Stimulated activated CD4-positive, alpha-beta T cell treated with anti-CD3 and anti-CD28 coated beads, Interleukin-1b, Interleukin-23, amount 100 ng/mL, for 4 hours (primary cell): ENCODE data around the gene UCHL5.

Source experiments
- DNase-seq, 2 donors: peaks; one replicate each; pipeline ENCODE4 v3.0.0-alpha.2; 2020; ENCODE audit warnings: low read depth in 2 of 2

UCHL5 gene, protein sequence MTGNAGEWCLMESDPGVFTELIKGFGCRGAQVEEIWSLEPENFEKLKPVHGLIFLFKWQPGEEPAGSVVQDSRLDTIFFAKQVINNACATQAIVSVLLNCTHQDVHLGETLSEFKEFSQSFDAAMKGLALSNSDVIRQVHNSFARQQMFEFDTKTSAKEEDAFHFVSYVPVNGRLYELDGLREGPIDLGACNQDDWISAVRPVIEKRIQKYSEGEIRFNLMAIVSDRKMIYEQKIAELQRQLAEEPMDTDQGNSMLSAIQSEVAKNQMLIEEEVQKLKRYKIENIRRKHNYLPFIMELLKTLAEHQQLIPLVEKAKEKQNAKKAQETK

DNA sequence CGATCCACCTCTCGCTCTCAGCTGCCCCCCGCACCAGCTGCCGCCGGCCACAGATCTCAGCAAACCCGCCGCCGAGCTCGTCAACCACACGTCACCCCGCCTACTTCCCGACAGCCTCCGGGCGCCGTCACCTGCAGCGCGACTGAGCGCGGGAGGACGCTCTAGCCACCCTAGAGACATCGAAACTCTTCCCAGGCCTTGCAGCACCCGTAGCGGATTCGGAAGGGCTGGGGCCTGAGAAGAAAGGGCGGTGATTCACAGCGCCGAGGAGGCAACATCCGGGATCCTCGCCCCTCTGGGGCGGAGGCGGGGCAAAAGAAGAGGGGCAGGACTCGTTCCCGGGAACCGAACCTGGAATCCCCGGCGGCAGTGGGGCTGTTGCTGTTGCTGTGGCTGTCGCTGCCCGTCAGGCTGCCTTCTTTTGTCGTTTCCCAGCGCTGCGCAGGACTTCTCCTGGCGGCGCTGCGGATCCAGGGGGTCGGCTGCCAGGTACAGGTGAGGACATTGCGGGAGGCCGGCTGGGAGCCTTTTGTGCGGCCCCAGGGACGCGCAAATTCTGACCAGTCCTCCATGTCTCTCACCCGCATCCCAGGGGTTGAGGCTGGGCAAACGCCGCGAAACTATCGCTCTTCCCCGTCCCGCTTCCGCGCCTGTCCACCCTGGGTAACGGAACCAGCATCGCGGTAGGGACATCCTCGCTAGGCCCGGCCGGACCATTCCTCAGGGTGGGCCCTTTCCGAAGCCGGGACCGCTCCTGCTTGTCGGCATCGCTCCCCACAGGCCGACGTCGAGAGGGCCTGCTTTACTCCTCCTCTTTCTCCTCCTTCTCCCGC, at the start of gene UCHL5, which contains the start of gene RO60:
Gene UCHL5 (minus strand): TSS at position 79 of the 833 bp plus-strand sequence. CDS start 100 bp downstream, outside the sequence.
Gene RO60 (plus strand): TSS at position 331 of the 833 bp plus-strand sequence. CDS start 9,443 bp downstream, outside the sequence.
- DNase-seq, result peak; percentile 87 to 88

DNA sequence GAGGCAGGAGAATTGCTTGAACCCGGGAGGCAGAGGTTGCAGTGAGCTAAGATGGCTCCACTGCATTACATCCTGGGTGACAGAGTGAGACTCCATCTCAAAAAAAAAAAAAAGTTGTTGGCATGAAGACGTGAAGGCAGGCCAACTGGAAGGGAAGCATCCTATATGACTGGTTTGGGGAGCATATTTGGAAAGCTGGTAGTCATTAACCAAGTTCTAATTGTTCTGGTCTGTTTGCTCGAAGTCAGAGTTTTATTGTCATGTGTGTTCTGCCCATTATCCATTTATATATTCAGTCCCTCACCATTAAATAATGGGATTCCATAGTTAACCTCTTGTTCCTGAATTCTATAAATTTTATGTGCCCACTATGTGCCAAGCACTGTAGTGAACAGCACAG, 49.3 kb upstream of the UCHL5 start:
- DNase-seq, result no peak

DNA sequence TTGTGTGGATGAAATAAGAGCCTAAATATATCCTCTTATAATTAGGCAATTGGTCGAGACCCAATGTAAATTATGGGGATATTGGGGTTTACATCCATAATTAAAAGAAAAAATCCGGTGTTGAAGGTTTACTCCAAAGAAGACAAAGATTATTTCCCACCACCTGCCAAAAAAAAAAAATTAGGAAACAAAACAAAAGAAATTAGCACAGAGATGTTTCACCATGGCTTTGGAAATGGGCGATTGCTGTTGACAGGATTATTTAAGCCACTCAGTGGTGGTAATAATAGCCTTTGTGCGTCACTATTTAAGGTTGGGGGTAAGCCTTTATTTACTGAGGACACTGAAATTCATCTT, 46.6 kb upstream of the UCHL5 start:
- DNase-seq, result no peak

DNA sequence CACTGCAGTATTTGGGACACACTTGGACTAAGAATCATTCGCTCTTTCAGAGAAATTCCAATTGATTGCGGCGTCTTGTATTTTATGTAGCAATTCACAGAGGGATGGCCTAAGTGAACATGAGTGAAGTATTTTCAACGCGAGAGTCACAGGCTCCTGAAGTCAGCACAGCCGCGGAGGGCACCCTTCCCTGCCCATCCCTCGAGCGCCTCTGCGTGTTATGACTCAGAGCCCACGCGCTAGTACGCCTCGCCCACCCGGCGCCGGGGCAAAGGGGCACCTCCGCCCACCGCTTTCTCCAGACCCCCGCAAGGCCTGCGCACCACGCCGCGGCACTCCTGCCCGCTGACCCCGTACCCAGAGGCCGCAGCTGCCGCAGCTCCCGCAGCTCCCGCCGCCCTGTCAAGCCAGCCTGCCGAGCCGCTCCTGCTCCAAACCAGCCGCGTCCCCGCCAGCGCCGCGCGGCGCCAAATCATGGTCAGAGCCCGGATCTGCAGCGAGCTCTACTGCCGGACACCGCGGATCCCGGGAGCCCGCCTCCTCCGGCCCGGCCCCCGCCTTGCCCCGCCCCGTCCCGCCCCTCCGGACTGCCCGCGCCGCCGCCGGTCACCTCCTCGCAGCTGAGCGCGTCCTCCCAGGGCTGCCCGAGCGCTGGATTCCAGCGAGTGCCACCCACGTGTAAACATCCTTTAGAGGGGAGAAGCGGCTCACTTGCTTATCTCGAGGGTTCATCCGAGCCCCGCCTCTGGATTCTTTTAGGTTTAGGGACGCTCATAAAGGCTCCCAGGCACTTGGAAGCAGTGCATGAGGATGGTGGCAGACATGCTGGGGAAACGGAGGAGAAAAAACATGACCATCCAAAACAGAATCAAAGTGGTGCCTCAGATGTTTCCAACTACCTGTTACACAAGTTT, 46.0 kb upstream of the UCHL5 start, which contains the start of gene GLRX2:
Gene GLRX2 (minus strand): TSS at position 508 of the 914 bp plus-strand sequence. CDS start 32 bp downstream, at position 476.
- DNase-seq, result peak; percentile 51 to 55

DNA sequence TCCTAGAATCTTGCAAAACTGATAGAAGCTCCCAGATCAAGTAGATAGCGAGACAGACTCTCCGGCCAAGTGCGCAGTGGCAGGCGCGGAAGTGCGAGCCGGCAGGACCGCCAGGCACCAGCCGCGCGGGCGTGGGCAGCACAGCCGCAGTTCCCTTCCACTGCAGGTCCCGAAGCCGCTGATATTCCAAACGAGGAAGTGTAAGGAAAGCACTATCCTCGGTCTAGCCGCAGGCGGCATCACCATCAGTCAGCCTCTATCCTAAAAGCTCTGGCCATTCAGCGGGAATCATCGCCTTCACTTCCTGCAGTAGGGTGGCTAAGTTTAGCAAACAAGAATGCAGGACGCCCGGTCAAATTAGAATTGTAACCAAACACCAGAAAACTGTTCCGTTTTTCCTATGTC, 45.3 kb upstream of the UCHL5 start:
- DNase-seq, result peak in 1 of 2 donors; percentile 14

DNA sequence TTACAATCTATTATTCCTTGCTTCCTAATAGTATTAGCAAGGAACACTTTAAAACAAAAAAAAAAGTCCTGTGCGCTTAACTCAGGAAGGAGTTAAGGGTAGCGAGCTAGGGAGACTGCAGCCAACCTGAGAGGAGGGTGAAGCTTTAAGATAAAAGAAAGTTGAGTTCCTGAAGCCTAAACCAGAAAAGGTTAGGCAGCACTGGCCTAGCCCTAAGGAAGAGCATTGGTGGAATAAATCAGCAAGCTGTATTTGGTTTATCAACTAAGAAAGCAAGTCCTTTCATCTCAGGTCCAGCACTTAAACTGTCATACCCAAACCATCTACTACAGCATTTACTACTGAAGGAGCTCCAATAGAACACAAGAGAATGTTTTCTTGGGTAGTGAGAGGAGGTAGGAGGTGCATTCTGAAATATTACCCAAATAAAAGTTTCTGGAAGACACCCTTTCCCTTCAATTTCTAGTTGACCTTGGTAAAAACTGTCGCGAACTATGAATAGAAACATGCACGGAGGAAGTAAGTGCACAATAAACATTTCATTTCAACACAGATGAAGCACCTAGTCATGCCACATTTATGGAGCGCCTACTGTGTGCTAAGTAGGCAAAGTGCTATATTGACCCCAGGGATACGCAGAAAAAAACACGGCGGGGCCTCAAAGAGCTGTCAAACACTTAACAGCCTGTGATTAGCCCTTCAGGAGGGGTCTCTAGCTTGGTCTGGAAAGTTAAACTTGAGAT, 44.8 kb upstream of the UCHL5 start:
- no peak for DNase-seq

DNA sequence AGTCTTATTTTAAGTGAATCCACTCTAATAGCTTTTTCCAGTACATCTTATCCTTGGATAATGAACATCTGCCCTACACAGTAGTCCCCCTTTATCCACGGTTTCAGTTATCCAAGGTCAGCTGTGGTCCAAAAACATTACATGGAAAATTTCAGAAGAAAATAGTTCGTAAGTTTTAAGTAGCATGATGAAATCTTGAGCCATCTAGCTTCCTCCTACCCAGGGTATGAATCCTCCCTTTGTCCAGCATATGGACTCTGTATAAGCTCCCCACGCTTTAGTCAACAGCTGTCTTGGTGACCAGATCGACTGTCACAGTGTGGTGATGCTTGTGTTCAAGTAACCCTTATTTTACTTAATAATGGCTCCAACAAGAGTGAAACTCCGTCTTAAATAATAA, 43.5 kb upstream of the UCHL5 start:
- no peak for DNase-seq

DNA sequence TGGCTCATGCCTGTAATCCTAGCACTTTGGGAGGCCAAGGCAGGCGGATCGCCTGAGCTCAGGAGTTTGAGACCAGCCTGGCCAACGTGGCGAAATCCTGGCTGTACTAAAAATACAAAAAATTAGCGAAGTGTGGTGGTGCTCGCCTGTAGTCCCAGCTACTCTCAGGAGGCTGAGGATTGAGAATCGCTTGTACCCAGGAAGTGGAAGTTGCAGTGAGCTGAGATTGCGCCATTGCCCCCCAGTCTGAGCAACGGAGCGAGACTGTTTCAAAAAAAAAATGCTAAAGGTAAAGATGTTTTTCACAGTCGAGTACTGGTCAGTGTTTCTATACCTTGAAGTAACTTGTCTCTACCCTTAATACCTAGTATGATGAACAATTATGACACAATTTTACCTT, 35.0 kb upstream of the UCHL5 start:
- DNase-seq, result no peak

DNA sequence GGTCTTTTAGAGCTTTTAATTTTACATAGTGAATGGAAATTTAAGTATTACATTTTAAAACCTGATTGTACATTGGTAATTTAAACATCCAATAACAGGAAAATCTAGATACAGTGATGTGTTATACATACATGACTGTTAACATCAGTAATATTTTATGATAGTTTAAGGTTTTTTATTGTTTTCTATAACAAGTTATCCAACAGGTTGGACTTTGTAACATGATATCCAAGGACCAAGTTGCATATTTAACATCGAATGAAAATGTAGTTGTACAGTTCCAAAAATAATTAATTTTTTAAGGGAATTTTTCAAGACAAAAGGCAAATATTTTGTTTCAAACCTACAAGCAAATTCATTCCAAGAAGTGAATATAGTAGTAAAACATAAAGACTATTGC, 31.7 kb upstream of the UCHL5 start:
- no peak for DNase-seq

DNA sequence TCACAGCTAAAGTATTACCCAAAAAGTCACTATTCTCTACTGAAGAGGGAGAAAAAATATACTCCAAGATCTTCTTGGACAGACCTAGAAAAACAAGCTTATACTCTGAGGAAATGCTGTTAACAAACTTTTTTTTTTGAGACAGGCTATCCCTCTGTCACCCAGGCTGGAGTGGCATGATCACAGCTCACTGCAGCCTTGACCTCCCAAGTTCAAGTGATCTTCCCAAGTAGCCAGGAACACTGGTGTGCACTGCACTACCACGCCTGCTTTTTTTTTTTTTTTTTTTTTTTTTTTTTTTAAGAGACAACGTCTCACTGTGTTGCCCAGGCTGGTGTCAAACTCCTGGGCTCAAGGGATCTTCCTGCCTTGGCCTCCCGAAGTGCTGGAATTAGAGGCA, 28.7 kb upstream of the UCHL5 start:
- no peak for DNase-seq

DNA sequence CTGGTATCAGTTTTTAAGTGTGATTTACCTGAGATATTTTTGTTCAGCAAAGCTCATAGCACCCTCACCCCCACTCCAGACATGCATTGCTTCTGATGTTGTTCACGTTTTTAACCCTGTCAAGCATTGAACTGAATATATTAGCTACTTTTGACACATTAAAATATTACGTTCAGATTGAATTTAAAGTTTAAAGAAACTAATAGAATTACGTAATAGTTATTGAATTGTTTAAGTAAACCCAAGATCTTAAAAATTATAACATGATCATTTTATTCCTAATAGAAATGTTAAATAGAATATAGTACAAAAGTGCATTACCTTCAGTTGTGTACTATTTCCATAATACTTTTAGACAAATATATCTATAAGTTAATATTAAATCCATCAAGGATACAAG, 27.2 kb upstream of the UCHL5 start:
- DNase-seq, result no peak

DNA sequence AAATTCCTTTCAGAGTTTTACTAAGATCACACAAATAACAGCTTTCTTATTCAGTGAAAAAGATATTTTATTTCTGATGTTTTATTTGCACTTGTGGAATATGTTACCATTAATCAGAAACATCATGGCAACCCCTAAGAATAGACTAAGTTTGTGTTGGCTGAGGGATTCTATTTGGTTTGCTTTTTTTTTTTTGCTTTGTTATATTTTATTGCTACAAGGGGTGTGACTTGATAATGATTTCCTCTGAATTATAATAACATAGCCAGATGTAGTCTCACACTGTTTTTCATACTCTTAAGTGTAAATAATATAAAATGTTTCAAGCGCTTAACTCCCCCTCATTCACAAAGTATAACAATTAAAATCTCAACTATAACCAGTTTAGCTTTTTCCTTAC, 26.1 kb upstream of the UCHL5 start:
- no peak for DNase-seq

DNA sequence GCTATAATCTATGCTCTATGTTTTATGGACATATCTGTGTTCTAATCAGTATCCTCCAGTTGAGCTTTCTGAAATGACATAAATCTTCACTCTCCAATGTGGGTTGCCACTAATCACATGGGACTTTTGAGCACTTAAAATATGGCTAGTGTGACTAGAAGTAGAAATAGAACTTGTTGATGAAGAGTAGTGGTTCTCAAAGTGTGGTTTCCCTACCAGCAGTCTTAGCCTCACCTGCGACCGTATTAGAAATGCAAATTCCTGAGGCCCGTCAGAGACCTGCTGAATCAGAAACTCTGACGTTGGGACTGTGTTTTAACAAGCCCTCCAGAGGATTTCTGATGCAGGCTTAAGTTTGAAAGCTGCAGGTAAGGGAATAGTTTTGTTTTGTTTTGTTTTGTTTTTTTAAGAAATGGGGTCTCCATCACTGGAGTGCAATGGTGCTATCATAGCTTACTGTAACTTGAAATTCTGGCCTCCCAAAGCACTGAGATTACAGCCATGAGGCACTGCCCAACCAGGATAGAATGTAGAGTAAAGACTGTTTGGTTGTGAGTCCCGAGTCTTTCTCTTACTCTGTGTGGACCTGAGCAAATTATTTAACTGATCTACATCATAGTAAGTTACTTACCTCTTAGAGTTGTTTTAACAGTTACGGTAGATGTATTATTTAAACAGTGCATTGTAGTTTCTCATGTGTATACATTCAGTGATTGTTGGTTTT, 24.4 kb upstream of the UCHL5 start:
- DNase-seq, result no peak

DNA sequence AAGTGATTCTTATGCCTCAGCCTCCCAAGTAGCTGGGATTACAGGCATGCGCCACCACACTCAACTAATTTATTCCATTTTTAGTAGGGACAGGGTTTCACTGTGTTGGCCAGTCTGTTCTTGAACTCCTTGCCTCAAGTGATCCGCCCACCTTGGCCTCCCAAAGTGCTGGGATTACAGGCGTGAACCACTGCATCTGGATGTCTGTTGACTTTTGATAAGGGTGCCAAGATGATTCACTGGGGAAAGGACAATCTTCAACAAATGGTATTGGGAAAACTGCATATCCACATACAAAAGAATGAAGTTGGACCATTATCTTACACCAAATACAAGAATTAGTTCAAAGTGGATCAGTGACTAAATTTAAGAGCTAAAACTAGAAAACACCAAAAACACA, 20.0 kb upstream of the UCHL5 start:
- no peak for DNase-seq

DNA sequence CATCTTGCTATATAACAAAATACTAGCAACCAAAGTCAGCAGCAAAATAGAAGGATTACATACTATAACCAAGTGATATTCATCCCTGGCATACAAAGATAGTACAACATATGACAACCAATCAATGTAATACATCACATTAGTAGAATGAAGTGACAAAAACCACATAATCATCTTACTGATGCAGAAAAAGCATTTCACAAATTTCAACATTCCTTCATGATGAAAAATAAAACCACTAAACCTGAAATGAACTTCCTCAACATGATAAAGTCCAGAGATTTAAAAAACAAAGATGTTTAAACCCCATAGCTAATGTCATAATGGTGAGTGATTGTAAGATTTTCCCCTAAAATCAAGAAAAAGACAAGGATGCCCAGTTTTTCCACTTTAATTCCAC, 18.8 kb upstream of the UCHL5 start:
- no peak for DNase-seq

DNA sequence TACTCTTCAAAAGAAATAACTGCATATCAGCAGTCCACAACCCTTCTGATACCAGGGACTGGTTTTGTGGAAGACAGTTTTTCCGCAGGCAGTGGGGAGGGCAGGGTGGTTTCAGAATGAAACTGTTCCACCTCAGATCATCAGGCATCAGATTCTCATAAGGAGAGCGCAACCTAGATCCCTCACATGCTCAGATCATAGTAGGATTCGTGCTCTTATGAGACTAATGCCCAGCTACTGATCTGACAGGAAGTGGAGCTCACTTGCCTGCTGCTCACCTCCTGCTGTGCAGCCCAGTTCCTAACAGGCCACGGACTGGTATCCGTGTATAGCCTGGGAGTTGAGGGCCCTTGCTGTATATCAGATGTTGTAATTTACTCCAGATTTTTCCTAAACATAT, 11.8 kb upstream of the UCHL5 start:
- DNase-seq, result no peak

DNA sequence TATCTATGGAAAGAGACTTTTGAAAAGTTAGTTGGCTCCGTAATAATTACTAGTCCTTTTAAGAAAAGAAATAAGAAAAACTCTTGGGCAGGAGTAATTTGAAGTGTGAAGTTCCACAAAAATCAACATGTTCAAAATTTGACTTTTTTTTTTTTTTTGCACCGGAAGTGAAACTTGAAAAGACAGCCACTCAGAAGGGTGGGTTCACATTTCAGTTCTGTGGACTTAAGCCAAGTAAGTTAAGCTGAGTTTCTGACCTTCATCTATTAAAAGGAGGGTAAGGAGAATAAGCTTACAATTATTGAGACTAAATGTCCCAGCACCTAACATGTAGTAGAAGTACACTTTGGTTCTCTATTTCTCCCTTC, 11.2 kb upstream of the UCHL5 start:
- no peak for DNase-seq

DNA sequence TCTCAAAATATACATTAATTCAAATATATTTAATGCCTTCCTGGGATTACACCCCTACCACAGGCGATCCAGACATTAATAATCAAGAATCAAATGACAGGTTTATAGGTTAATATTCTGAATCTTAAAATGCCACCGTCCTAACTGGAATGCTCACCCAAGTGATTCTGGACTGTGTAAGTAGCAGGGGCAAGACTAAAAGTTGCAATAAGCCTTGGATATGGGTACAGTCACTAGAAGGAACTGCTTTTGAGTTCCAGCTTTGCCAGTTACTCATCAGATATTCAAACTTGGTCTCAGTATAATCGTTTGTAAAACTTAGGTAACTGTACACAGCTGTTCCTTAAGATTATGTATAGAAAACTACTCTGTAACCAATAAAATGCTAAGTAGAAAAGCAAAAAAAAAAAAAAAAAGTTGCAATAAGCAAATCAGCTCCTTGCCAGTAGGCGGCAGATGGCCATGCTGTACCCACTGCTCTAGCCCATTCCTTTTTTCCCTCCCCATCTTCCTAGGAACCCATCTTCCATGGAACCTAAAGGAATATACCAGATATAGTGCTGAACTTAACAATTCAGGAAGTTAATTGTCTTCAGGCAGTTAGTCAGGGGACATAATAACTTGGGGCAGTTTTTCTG, 10.7 kb upstream of the UCHL5 start:
- no peak for DNase-seq

DNA sequence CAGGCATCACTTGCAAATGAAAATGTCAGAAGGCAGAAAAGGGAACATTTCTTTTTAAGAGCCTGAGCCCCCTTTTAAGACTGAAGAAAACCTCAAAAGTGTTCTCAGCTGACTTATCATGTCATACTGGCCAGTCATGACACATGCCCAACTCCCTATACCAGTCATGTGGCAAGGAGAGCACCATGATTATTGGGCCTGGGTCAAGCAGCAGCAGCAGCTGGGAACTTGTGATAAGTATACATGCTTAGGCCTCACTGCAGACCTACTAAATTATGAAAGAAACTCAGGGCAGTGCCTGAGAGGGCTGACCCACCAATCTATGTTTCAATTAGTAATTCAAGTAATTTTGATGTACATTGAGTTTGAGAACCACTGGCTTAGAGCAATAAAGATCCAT, 8.9 kb upstream of the UCHL5 start:
- no peak for DNase-seq

DNA sequence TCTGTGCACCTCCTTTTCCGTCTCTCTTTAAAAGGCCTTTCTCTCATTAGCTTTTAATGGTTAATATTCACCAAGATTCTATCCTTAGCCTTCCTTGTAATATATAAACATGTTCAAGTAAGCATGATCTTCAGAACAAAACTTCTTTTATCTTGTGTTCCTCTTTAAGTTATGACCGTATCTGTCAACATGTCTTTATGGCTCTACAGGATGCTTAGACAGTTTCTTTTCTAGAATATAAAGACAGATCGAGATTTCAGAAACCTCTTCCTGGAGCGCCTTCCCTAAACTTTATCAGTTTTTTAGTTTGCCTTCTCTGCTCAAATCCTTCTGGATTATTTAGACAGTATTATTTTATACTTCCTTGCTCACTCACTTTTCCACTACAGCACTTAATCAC, 7.4 kb upstream of the UCHL5 start:
- no peak for DNase-seq
